Measurements from ENCODE around the gene PPDPF.

Gene PPDPF

DNA sequence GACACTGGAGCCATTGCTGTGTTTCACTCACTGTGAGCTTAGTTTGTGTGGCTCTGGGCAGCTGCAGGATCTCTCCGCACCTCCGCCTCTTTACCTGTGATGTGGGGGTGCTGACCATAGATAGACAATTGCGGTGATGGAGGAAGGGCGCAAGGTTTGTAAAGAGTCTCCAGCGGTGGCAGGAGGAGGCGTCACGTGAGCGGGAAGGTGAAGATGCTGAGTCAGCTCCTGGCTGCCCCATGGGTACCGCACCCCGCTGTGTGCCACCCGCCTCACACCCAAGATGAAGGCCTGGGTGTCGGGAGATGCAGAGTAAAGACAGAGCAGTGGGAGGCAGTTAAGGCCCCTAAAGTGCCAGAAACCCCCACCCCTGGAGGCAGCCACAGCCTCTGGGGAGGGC is 39.1 kb upstream of the PPDPF start:
- H3K4me3 ChIP-seq (replicated peaks; ENCODE audit: insufficient read depth, low read length): no peak overlapping the region
- no peak overlapping the region for H3K27ac ChIP-seq (replicated peaks)
- no peak for DNase-seq (ENCODE audit: low read depth in 1 of 2, low spot score in 1 of 2)
- no peak for TF ChIP-seq SPI1 (IDR thresholded peaks at IDR 0.05; ENCODE audit: borderline replicate concordance, low read depth)
- TF ChIP-seq, protein P1, sequence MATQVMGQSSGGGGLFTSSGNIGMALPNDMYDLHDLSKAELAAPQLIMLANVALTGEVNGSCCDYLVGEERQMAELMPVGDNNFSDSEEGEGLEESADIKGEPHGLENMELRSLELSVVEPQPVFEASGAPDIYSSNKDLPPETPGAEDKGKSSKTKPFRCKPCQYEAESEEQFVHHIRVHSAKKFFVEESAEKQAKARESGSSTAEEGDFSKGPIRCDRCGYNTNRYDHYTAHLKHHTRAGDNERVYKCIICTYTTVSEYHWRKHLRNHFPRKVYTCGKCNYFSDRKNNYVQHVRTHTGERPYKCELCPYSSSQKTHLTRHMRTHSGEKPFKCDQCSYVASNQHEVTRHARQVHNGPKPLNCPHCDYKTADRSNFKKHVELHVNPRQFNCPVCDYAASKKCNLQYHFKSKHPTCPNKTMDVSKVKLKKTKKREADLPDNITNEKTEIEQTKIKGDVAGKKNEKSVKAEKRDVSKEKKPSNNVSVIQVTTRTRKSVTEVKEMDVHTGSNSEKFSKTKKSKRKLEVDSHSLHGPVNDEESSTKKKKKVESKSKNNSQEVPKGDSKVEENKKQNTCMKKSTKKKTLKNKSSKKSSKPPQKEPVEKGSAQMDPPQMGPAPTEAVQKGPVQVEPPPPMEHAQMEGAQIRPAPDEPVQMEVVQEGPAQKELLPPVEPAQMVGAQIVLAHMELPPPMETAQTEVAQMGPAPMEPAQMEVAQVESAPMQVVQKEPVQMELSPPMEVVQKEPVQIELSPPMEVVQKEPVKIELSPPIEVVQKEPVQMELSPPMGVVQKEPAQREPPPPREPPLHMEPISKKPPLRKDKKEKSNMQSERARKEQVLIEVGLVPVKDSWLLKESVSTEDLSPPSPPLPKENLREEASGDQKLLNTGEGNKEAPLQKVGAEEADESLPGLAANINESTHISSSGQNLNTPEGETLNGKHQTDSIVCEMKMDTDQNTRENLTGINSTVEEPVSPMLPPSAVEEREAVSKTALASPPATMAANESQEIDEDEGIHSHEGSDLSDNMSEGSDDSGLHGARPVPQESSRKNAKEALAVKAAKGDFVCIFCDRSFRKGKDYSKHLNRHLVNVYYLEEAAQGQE (IDR thresholded peaks at IDR 0.05; ENCODE audit: insufficient replicate concordance, low read depth): no peak
- TF ChIP-seq, protein P2, sequence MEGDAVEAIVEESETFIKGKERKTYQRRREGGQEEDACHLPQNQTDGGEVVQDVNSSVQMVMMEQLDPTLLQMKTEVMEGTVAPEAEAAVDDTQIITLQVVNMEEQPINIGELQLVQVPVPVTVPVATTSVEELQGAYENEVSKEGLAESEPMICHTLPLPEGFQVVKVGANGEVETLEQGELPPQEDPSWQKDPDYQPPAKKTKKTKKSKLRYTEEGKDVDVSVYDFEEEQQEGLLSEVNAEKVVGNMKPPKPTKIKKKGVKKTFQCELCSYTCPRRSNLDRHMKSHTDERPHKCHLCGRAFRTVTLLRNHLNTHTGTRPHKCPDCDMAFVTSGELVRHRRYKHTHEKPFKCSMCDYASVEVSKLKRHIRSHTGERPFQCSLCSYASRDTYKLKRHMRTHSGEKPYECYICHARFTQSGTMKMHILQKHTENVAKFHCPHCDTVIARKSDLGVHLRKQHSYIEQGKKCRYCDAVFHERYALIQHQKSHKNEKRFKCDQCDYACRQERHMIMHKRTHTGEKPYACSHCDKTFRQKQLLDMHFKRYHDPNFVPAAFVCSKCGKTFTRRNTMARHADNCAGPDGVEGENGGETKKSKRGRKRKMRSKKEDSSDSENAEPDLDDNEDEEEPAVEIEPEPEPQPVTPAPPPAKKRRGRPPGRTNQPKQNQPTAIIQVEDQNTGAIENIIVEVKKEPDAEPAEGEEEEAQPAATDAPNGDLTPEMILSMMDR (IDR thresholded peaks at IDR 0.05; ENCODE audit: insufficient read depth, low read length): no peak
- TF ChIP-seq POLR2AphosphoS5 (IDR thresholded peaks at IDR 0.05; ENCODE audit: low read depth): no peak
- no peak for TF ChIP-seq GABPA (IDR thresholded peaks at IDR 0.05; ENCODE audit: low read depth)
- H3K27me3 ChIP-seq (ENCODE audit: insufficient read depth, poor library complexity, severe bottlenecking): peaks cover 30% of the 10 kb centered on the region

DNA sequence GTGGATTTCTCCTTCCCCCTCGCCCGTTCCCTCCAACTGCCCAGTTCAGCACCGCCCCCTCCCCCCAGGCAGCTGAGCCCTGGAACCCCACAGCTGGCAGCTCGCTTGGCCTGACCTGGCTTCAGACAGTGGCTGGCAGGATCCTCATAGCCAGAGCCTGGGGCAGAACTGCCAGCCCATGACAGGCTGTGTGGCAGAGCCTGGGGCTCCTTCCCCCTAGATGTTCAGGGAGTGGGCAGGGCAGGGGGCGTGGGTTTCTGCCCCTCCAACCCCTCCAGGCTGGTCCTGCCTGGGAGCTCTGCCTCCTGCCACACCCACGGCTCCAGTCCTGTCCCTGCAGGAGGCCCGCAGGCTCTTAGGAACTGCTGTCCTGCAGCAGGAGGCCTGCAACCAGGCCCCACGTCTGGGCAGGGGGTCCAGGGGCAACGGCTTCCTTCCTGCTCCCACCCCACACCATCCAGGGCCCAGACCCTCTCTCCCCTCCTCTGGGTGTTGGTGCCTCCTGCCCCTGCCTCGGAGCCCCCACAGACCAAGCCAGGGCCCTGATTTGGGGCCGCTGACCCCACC is 38.5 kb upstream of the PPDPF start:
- Histone ChIP-seq H3K27me3 (ENCODE audit: insufficient read depth, poor library complexity, severe bottlenecking) (peaks cover 26% of the 10 kb centered on the region), H3K4me3 (replicated peaks; ENCODE audit: insufficient read depth, low read length) (no peak overlapping the region), H3K27ac (replicated peaks) (no peak overlapping the region)
- DNase-seq (ENCODE audit: low read depth in 1 of 2, low spot score in 1 of 2): no peak
- TF ChIP-seq, protein P1 (IDR thresholded peaks at IDR 0.05; ENCODE audit: insufficient replicate concordance, low read depth): no peak
- TF ChIP-seq, protein P2 (IDR thresholded peaks at IDR 0.05; ENCODE audit: insufficient read depth, low read length): no peak
- TF ChIP-seq POLR2AphosphoS5 (IDR thresholded peaks at IDR 0.05; ENCODE audit: low read depth) (no peak), SPI1 (IDR thresholded peaks at IDR 0.05; ENCODE audit: borderline replicate concordance, low read depth) (no peak), GABPA (IDR thresholded peaks at IDR 0.05; ENCODE audit: low read depth) (no peak)

DNA sequence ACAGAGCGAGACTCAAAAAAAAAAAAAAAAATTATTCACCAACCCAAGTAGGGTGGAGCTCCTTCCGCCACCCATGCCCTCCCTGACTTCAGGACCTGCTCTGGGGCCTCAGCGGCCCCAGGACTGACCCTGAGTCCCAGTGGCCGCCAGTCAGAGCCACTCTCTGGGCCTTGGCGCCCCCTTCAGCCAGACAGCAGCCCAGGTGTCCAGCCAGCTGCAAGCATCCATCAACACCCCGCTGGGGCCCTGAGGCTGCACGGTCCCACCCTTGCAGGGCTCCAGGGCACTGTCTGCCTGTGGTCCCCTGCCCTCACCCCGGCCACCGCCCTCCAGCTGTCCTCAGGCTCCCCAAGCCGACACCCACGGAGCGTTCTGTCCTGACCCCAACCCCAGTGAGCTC is 36.7 kb upstream of the PPDPF start:
- no peak overlapping the region for H3K27ac ChIP-seq (replicated peaks)
- DNase-seq (ENCODE audit: low read depth in 1 of 2, low spot score in 1 of 2): no peak
- H3K27me3 ChIP-seq (ENCODE audit: insufficient read depth, poor library complexity, severe bottlenecking): peaks cover 31% of the 10 kb centered on the region
- no peak for TF ChIP-seq GABPA (IDR thresholded peaks at IDR 0.05; ENCODE audit: low read depth)
- TF ChIP-seq, protein P2 (IDR thresholded peaks at IDR 0.05; ENCODE audit: insufficient read depth, low read length): no peak
- TF ChIP-seq, protein P1 (IDR thresholded peaks at IDR 0.05; ENCODE audit: insufficient replicate concordance, low read depth): no peak
- TF ChIP-seq SPI1 (IDR thresholded peaks at IDR 0.05; ENCODE audit: borderline replicate concordance, low read depth): no peak
- no peak for TF ChIP-seq POLR2AphosphoS5 (IDR thresholded peaks at IDR 0.05; ENCODE audit: low read depth)
- no peak overlapping the region for H3K4me3 ChIP-seq (replicated peaks; ENCODE audit: insufficient read depth, low read length)

Measured in HL-60 (cell line).